Activated T-helper 1 cell treated with anti-CD3 and anti-CD28 coated beads, Interleukin-2, amount 50 U/mL, for 16 hours (primary cell): ENCODE results near the gene SLC39A11.
"Not testable (repeated sequence)": the region's sequence is repeated elsewhere in the genome, so short reads cannot be mapped to it uniquely, and the experiment has no call there.

Experiments used
- DNase-seq, 2 donors: peaks; one replicate each; pipeline ENCODE4 v3.0.0-alpha.2; 2020; ENCODE audit warnings: low read depth in 1 of 2, low spot score in 1 of 2

The SLC39A11 gene

GRCh38 chr17:72843591-72843990 lies 248.9 kb downstream of the SLC39A11 start:
- DNase-seq = no peak

GRCh38 chr17:72840019-72840418 lies 252.5 kb downstream of the SLC39A11 start:
- no peak for DNase-seq

- no peak for DNase-seq
Observed at GRCh38 chr17:72839131-72839725, 253.3 kb downstream of the SLC39A11 start.

DNA sequence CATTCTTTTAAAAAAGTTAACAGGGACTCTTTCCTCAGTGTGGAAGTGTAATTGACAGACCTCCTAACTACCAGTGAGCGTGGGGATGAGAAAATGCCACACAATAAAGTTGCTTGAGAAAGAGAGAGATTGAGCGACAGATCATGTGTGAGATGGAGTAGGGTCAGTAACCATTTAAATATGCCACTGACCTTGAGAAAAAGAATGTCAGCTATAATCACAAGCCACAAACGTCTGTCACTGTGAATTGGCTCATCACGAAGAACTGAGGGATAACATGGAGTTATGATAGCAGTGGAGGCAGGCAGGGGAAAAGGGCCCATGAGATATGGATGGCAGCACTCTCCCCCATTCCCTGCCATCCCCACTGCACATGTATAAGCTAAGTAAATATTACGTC lies 253.9 kb downstream of the SLC39A11 start:
- DNase-seq = no peak

DNA sequence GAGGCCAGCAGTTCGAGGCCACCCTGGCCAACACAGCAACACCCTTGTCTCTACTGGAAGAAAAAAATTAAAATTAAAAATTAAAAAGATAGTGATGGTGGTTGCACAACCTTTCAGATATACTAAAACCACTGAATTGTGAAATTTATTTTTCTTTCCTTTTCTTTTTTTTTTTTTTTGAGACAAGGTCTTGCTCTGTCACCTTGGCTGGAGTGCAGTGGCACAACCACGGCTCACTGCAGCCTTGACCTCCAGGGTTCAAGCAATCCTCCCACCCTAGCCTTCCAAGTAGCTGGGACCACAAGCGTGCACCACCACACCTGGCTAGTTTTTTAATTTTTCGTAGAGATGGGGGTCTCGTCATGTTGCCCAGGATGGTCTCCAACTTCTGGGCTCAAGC lies 254.4 kb downstream of the SLC39A11 start:
- no peak for DNase-seq

DNA sequence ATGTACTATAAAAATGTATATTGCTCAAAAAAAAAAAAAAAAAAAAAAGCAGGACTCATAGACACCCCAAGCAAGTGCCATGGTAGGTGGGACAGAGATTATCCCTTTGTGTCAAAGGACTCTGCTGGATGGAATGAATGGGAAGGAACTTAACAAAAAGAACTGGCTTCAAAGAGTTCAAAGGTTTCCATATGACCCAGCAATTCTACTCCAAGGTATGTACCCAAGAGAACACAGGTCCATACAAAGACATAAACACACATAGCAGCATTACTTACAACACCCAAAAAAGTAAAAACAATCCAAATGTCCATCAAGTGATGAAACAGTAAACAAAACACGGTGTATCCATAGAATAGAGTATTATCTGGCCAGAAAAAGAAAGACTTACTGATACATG lies 255.2 kb downstream of the SLC39A11 start:
- DNase-seq = no peak

DNA sequence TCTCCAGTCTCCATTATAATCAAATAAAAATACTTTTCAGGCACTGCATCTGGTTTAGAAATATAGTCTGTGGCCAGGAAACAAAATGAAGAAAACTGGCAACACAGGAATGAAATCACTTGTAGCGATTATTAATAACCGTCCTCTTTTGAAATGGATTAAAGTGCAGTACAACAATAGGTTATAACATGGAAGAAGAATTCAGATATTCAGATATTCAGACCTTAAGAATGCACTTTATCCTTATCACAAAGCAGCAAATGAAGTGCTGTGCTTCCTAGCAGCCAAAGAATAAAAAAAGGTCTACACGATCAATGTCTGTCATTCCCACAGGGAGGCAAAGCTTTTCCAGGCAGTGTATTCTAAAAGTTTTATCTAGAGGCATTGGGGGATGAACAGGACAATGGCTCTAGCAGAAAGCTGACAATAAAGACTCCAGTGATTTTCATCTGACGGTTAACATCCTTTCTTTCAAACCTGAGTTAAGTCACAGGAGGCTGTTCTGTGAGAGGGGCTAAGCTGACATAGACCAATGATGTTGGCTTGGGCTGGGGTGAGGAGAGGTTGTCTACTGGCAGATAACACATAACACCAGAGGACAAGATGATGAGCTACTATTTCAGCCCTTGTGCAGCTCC lies 259.2 kb downstream of the SLC39A11 start:
- DNase-seq = no peak

- DNase-seq = no peak
Observed at GRCh38 chr17:72832306-72832705, 260.2 kb downstream of the SLC39A11 start.

GRCh38 chr17:72829883-72830282 lies 262.6 kb downstream of the SLC39A11 start:
- no peak for DNase-seq

DNA sequence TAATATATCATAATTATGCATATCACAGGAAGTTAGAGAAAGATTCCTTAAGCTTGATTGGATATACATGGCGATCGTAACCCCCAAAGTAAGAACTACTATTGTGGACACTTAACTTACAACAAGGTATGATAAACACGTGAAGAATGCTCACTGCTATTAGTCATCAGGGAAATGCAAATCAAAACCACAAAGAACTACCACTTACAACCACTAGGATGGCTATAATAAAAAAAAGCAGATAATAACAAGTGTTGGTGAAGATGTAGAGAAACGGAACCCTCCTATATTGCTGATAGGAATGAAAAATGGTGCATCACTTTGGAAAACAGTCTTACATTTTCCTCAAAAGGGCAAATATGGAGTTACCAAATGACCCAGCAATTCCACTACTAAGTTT lies 265.9 kb downstream of the SLC39A11 start:
- DNase-seq = no peak

- not testable (repeated sequence) for DNase-seq
Observed at GRCh38 chr17:72826059-72826458, 266.4 kb downstream of the SLC39A11 start.

- DNase-seq = no peak
Observed at GRCh38 chr17:72825218-72825617, 267.3 kb downstream of the SLC39A11 start.

- DNase-seq = not testable (repeated sequence)
Observed at GRCh38 chr17:72824267-72824666, 268.2 kb downstream of the SLC39A11 start.

- no peak for DNase-seq
Observed at GRCh38 chr17:72822358-72823023, 270.0 kb downstream of the SLC39A11 start.

- no peak for DNase-seq
Observed at GRCh38 chr17:72816406-72816805, 276.1 kb downstream of the SLC39A11 start.

GRCh38 chr17:72813481-72813880 lies 279.0 kb downstream of the SLC39A11 start:
- no peak for DNase-seq

DNA sequence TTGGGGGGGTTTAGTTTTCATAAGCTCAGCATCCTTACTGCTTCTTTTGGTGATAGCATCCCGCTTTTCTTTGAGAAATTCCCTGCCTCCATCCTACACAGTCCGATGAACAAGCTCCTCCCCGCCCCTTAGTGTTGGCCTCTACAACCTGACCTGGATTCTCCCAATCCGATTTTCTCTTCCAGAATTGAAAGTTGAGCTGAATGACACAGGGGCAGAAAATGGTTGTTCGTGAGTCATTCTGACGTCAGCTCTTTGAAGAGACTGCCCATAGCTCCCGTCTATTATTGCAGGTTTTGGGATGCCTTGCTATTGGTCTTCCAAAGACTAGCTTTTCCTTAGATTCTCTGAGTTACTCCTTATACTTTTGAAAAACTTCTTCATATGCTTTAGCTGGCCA lies 279.7 kb downstream of the SLC39A11 start:
- DNase-seq = no peak

GRCh38 chr17:72811976-72812687 lies 280.4 kb downstream of the SLC39A11 start:
- DNase-seq = no peak

DNA sequence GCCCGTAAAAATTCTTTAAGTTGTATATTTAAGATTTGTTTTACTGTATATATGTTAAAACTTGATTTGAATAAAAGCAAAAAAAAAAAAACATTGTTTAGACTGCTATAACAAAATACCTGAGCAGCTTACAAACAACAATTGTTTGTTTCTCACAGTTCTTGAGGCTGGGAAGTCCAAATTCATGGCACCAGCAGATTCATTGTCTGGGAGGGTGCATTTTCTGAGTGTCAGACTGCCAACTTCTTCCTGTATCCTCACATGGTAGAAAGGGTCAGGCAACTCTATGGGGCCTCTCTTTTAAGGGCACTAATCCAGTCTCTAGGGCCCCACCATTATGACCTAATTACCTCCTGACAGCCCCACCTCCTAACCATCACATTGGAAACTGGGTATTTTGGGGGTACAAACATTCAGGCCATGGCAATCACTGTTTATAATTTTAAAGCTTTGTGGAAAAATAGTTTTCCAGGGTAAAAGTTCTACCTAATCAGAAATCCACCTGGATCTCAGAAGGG lies 281.4 kb downstream of the SLC39A11 start:
- DNase-seq = no peak

- DNase-seq = no peak
Observed at GRCh38 chr17:72806011-72806410, 286.5 kb downstream of the SLC39A11 start.

GRCh38 chr17:72804949-72805707 lies 287.4 kb downstream of the SLC39A11 start:
- DNase-seq = no peak
